GM12878 (cell line): ENCODE results near the gene TMEM37.

Experiments used
- BRCA1 ChIP-seq: IDR thresholded peaks from 2 replicates; pipeline ENCODE4 v1.6.1; 2011; ENCODE audit warnings: low read depth, low read length, improper control_type of control experiment
- EP300 ChIP-seq, 2 experiments: fragments of 150-350 bp in 1 of 2; IDR thresholded peaks; 2 replicates each; pipeline ENCODE4 v1.6.1; 2011 to 2012; ENCODE audit warnings: low read depth in 2 of 2, low read length in 2 of 2, borderline replicate concordance in 1 of 2, improper control_type of control experiment in 1 of 2, inconsistent platforms in 1 of 2; ENCODE audit not compliant: control insufficient read depth in 1 of 2
- FOXK2 ChIP-seq: fragments of 450-650 bp; IDR thresholded peaks from 2 replicates; pipeline ENCODE4 v1.6.1; 2017; ENCODE audit warnings: mild to moderate bottlenecking, moderate library complexity
- HDGF ChIP-seq: fragments of 450-650 bp; IDR thresholded peaks from 2 replicates; pipeline ENCODE4 v1.6.1; 2016; ENCODE audit warnings: antibody characterized with exemption
- MTA2 ChIP-seq: fragments of 450-650 bp; IDR thresholded peaks from 2 replicates; pipeline ENCODE4 v1.6.1; 2016; ENCODE audit warnings: low read depth, mild to moderate bottlenecking, moderate library complexity
- NR2C1 ChIP-seq: fragments of 450-650 bp; IDR thresholded peaks from 2 replicates; pipeline ENCODE4 v1.6.1; 2017; ENCODE audit warnings: antibody characterized with exemption, mild to moderate bottlenecking, moderate library complexity
- NR2F1 ChIP-seq: fragments of 450-650 bp; conservative IDR thresholded peaks from 2 replicates; pipeline ENCODE4 v1.6.1; 2017; ENCODE audit warnings: mild to moderate bottlenecking
- POLR2A ChIP-seq: IDR thresholded peaks from 2 replicates; pipeline ENCODE4 v1.6.1; 2011; ENCODE audit warnings: low read depth, mild to moderate bottlenecking, low read length
- POLR2AphosphoS5 ChIP-seq: IDR thresholded peaks from 2 replicates; pipeline ENCODE4 v1.6.1; 2011; ENCODE audit warnings: mild to moderate bottlenecking, low read length, inconsistent platforms
- RAD51 ChIP-seq: fragments of 450-650 bp; IDR thresholded peaks from 2 replicates; pipeline ENCODE4 v1.6.1; 2016; ENCODE audit warnings: moderate library complexity, mild to moderate bottlenecking, inconsistent platforms
- TF ChIP-seq, protein P1 (sequence below), 3 experiments: IDR thresholded peaks in 2 of 3; conservative IDR thresholded peaks in 1 of 3; 2 replicates each; pipeline ENCODE4 v1.5.1; 2011; ENCODE audit warnings: low read depth in 3 of 3, low read length in 3 of 3, mild to moderate bottlenecking in 3 of 3, control low read depth in 2 of 3, moderate library complexity in 2 of 3, inconsistent platforms in 1 of 3, mixed read lengths in 1 of 3; ENCODE audit not compliant: control insufficient read depth in 2 of 3, insufficient read depth in 1 of 3; ENCODE audit errors: extremely low read depth in 1 of 3
- TF ChIP-seq, protein P2 (sequence below): IDR thresholded peaks from 2 replicates; pipeline ENCODE4 v1.6.1; 2011; ENCODE audit warnings: borderline replicate concordance, low read depth, mild to moderate bottlenecking, moderate library complexity, mixed read lengths, low read length; ENCODE audit not compliant: insufficient read depth; ENCODE audit errors: extremely low read length
- TF ChIP-seq, protein P3 (sequence below): fragments of 450-650 bp; IDR thresholded peaks from 2 replicates; pipeline ENCODE4 v1.6.1; 2016; ENCODE audit warnings: mild to moderate bottlenecking, moderate library complexity, borderline replicate concordance

DNA sequence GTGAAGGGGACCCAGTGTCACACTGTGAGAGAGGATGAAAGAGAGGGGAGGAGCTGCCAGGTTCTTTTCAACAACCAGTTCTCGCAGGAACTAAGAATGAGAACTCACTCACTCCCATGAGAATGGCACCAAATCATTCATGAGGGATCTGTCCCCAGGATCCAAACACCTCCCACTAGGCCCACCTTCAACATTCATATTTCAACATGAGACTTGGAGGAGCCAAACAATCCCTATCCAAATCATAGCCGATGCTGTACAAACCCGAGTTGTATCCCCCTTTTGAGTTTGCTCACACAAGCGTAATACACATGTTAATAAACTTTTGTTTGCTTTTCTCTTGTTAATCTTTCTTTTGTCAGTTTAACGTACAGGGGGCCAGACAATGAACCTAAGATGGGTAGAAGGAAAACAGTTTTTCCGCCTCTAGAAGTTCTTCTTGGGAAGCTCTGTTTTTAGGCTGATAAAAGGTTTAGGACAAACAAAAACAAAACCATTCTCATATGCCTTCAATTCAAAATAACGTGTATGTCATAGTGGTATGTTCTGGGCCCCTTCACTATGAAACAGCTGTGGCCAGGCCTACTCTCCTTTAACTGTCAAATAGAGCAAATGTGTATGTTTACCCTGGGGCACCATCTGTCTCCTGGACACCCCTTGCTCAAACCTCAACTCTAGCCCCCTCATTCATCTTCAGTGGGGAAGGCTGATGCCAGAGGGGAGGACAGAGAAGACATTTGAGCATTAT lies 9.1 kb upstream of the TMEM37 start:
- no peak for TF ChIP-seq HDGF
- no peak for TF ChIP-seq NR2F1
- TF ChIP-seq, protein P1, sequence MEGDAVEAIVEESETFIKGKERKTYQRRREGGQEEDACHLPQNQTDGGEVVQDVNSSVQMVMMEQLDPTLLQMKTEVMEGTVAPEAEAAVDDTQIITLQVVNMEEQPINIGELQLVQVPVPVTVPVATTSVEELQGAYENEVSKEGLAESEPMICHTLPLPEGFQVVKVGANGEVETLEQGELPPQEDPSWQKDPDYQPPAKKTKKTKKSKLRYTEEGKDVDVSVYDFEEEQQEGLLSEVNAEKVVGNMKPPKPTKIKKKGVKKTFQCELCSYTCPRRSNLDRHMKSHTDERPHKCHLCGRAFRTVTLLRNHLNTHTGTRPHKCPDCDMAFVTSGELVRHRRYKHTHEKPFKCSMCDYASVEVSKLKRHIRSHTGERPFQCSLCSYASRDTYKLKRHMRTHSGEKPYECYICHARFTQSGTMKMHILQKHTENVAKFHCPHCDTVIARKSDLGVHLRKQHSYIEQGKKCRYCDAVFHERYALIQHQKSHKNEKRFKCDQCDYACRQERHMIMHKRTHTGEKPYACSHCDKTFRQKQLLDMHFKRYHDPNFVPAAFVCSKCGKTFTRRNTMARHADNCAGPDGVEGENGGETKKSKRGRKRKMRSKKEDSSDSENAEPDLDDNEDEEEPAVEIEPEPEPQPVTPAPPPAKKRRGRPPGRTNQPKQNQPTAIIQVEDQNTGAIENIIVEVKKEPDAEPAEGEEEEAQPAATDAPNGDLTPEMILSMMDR (IDR thresholded peaks at IDR 0.05 in 2 of 3, conservative IDR thresholded peaks at IDR 0.05 in 1 of 3; ENCODE audit: control insufficient read depth in 2 of 3, extremely low read depth in 1 of 3, insufficient read depth in 1 of 3, low read depth in 3 of 3, low read length in 3 of 3): no peak
- TF ChIP-seq BRCA1: no peak
- TF ChIP-seq, protein P2, sequence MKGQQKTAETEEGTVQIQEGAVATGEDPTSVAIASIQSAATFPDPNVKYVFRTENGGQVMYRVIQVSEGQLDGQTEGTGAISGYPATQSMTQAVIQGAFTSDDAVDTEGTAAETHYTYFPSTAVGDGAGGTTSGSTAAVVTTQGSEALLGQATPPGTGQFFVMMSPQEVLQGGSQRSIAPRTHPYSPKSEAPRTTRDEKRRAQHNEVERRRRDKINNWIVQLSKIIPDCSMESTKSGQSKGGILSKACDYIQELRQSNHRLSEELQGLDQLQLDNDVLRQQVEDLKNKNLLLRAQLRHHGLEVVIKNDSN: no peak
- TF ChIP-seq FOXK2: no peak
- TF ChIP-seq POLR2A: no peak
- TF ChIP-seq, protein P3, sequence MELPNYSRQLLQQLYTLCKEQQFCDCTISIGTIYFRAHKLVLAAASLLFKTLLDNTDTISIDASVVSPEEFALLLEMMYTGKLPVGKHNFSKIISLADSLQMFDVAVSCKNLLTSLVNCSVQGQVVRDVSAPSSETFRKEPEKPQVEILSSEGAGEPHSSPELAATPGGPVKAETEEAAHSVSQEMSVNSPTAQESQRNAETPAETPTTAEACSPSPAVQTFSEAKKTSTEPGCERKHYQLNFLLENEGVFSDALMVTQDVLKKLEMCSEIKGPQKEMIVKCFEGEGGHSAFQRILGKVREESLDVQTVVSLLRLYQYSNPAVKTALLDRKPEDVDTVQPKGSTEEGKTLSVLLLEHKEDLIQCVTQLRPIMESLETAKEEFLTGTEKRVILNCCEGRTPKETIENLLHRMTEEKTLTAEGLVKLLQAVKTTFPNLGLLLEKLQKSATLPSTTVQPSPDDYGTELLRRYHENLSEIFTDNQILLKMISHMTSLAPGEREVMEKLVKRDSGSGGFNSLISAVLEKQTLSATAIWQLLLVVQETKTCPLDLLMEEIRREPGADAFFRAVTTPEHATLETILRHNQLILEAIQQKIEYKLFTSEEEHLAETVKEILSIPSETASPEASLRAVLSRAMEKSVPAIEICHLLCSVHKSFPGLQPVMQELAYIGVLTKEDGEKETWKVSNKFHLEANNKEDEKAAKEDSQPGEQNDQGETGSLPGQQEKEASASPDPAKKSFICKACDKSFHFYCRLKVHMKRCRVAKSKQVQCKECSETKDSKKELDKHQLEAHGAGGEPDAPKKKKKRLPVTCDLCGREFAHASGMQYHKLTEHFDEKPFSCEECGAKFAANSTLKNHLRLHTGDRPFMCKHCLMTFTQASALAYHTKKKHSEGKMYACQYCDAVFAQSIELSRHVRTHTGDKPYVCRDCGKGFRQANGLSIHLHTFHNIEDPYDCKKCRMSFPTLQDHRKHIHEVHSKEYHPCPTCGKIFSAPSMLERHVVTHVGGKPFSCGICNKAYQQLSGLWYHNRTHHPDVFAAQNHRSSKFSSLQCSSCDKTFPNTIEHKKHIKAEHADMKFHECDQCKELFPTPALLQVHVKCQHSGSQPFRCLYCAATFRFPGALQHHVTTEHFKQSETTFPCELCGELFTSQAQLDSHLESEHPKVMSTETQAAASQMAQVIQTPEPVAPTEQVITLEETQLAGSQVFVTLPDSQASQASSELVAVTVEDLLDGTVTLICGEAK: no peak
- TF ChIP-seq POLR2AphosphoS5: no peak
- no peak for TF ChIP-seq EP300 (IDR thresholded peaks at IDR 0.05; ENCODE audit: borderline replicate concordance in 1 of 2, control insufficient read depth in 1 of 2, low read depth in 2 of 2, low read length in 2 of 2)
- TF ChIP-seq MTA2: no peak
- no peak for TF ChIP-seq NR2C1
- no peak for TF ChIP-seq RAD51
